Measurements from ENCODE around the gene PUM1.
A peak's percentile ranks its signal among the peaks of the same experiment; 100 is the strongest.

Gene PUM1

DNA sequence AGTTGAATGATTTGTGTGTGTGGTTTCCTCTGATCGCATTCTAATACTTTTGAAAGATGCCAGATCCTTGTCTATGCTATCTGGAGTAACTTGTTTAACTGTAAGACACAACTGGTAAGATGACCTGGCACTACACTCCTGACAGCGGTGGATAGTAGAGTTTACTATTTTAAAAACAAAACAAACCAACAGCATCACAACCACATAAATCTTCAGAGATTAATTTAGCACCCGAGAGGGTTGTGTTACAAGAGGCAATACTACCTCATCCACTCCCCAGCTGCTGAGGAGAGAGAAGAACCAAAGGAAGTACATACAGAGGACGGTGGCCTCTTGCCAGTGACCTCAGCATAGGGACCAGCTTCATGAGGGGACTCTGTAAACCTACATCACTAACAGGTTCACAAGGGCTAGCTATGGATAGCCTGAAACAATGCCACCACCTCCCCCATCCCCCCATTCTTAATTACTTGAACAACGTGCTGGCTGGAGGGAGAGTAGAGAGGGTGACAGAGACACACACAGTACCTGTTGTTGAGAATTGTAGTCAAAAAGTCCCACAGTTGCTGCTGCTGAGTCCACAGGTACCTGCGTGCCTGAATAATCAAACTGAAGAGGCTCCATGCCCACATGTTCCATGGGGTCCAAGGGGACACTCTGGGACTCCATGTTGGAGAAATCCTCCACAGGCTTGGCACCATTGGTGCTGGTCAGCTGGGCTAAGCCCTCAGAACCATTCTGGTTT is 73.5 kb downstream of the PUM1 start:
- DNase-seq, result no peak

GRCh38 chr1:30990591-30990990 is 74.9 kb downstream of the PUM1 start:
- peak; percentile 48 for DNase-seq

DNA sequence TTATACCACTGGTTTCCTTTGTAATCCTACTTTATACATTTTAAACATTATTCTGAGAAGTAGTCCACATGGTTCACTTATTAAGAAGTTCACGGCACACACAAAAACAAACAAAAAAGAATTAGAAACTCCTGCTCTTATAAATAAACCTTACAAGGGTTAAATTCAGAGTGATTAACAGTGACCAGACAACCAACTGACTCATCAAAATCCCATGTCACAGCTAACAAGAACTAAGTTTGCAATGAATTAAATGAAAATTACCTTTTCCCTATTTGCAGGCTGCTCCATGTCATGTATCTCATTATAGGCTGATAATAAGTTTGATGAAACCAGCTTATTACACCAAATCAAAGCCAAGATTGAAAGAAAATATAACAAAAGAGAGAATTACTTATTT is 77.5 kb downstream of the PUM1 start:
- DNase-seq, result peak; percentile 28

DNA sequence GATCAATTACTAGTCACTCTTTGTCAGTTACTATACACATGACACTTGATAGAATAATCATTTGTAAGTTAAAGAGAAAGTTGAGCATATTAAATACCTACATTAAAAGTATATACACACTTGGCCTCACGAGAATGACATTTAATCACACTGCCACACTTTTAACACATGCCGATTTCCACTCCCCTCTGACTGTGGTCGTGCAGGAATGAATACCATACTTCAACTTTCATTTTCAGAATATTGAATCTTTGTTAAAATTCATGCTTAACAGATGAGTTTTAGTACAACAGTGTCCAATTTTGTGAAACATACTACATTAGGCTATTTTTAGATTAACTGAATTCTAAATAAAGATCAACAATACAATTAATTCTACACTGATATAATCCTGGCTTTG is 78.8 kb downstream of the PUM1 start:
- peak; percentile 34 for DNase-seq

- DNase-seq, result no peak
These were observed 80.5 kb downstream of the PUM1 start for GRCh38 chr1:30984991-30985503.

DNA sequence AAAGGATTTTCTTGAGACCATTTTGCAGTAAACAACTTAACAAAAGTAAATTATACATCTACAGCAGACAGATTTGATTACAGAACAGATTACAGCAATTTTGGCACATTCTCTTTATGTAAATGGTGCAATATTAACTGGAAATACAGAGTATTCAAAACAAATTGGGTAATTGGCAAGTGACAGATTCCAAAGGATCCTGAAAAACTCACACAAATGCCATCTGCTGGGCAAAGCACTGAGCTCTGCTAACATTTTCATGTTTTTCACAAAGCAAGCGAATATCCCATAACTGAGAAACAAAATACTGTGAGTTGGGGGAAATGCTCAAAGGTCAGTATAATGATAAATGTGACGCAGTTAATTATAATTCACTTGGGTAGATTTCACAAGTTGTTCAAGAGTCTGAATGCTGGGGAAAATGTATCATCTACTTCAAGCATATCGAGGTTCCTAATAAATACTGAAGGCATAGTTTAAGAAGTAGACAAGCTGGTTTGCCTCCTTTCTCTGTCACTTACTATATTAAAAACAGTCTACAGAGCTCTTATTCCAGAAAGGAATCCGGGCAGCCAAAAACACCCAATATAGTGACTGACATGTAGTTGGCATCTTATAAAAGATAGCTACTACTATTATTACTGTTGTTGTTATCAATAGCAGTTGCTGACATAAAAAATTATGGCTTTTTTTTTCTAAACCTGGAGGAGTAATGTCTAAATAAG is 81.2 kb downstream of the PUM1 start:
- no peak for DNase-seq

GRCh38 chr1:30982937-30983336 is 82.6 kb downstream of the PUM1 start:
- no peak for DNase-seq

- no peak for DNase-seq
These were observed 83.1 kb downstream of the PUM1 start for GRCh38 chr1:30982431-30982830.

DNA sequence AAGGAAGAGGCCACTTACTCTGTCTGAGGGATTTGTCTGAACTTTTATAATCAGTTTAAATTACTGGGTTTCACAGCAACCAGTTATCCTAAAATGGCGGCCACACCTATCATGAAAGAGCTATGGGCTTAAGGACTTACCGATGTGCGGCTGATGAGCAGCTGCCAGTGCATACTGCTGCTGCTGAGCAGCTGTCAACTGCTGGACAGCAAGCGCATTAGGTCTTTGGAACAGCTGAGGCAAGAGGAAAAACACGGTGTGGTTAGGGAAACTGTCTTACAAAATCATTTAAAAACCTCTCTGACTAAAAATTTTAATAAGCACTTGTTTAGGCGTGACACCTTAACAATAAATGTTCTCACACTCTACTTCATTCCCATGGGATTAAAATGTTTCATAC is 84.3 kb downstream of the PUM1 start:
- DNase-seq, result no peak

- DNase-seq, result no peak
These were observed 88.0 kb downstream of the PUM1 start for GRCh38 chr1:30977511-30977910.

DNA sequence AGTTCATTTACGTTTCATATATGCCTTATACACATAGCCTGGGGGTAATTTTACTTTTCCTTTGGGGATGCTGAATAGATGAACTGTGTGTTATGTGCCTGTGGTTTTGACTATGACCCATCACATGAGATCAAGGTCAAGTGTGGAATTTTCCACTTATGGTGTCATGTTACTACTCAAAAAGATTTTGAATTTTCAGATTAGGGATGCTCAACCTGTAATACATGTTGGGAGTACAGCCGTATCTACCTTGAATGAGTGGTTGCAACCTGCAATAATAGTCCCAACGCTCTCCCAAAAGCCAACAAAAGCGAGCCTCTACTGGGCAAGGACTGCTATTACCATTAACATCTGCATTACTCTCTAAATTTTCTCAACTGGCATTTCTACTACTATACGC is 88.4 kb downstream of the PUM1 start:
- DNase-seq, result peak; percentile 49

DNA sequence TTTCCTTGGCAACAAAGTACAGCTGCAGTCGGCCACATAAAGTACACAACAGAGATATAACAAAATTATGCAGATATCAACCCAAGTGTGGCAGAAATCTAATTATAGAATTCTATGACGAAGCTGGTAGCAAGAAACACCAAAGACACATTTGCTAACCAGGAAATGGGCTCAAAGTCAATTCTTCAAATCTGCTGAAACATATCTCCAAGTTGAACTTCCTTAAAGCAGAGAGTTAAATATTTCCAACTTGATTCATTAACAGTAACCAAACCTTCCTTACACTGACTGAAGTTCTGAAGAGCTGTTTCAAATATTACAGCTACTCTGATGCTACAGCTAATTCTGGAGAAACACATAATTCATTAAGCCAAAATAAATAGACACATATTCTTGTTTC is 89.4 kb downstream of the PUM1 start:
- peak; percentile 78 for DNase-seq

DNA sequence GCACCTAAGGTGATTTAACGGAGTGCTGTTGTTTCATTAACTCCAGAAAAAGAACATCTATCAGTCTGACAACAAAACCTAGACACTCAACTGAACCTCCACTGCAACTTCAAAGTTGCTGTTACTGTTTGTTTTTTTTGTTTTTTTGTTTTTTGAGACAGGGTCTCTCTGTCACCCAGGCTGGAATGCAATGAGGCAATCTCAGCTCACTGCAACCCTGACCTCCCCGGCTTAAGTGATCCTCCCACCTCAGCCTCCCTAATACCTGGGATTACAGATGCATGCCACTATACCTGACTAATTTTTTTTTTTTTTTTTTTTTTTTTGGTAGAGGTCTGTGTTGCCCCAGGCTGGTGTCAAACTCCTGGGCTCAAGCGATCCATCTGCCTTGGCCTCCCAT is 90.3 kb downstream of the PUM1 start:
- DNase-seq, result no peak

GRCh38 chr1:30974536-30974935 is 91.0 kb downstream of the PUM1 start:
- no peak for DNase-seq

DNA sequence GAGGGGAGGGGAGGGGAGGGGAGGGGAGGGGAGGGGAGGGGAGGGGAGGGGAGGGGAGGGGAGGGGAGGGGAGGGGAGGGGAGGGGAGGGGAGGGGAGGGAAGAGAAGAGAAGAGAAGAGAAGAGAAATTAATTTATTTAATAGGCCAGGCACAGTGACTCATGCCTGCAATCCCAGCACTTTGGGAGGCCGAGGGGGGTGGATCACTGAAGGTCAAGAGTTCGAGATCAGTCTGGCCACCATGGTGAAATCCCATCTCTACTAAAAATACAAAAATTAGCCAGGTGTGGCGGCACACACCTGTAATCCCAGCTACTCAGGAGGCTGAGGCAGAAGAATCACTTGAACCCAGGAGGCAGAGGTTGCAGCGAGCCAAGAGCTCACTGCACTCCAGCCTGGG is 93.2 kb downstream of the PUM1 start:
- DNase-seq, result peak; percentile 27

- no peak for DNase-seq
These were observed 94.0 kb downstream of the PUM1 start for GRCh38 chr1:30971496-30971895.

DNA sequence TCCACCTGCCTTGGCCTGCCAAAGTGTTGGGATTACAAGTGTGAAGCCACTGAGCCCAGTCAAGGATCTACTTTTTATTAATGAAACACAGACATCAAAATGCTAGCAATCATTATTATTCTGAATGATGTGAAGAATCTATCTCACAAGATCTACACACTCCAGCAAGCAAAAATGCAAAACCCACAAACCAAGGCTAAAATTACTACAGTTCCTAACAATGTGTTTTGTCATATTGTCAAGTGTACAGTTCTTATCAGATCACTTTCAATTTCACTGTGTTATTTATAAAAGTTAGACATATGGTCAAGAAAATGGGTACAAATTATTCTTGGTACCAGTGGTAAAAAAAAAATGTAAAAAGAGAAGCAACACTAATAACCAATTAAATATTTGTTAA is 95.6 kb downstream of the PUM1 start:
- no peak for DNase-seq

- no peak for DNase-seq
These were observed 97.1 kb downstream of the PUM1 start for GRCh38 chr1:30968220-30968971.

DNA sequence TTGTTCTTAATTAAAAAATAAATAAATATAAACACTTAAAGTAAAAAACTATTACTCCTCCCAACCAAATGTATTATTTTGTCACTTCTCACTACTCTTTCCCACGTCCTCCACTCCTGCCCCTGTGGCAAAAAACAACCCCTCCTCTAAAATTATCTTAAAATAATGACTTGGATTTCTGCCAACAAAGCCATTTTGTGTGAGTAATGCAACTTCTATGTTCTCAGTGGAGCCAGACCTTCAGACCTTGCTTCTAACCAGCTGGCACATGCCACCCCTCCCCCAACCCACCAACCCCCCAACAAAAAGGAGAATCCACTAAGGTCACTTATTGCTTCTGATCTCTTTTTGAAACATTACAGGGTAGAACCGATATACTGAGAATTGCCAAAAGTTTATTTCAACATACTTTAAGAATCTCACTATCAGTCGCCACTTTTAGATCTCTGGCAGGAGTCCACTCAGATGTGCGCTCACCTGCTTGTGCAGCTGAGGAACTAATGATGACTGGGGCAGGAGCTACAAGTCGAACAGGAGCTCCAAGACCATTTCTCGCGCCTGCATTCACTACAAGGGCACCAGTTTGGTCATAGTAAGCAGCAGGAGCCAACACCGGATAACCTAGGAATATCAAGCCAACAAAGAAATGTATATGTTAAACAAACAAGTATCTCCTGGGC is 98.7 kb downstream of the PUM1 start:
- DNase-seq, result peak; percentile 74

DNA sequence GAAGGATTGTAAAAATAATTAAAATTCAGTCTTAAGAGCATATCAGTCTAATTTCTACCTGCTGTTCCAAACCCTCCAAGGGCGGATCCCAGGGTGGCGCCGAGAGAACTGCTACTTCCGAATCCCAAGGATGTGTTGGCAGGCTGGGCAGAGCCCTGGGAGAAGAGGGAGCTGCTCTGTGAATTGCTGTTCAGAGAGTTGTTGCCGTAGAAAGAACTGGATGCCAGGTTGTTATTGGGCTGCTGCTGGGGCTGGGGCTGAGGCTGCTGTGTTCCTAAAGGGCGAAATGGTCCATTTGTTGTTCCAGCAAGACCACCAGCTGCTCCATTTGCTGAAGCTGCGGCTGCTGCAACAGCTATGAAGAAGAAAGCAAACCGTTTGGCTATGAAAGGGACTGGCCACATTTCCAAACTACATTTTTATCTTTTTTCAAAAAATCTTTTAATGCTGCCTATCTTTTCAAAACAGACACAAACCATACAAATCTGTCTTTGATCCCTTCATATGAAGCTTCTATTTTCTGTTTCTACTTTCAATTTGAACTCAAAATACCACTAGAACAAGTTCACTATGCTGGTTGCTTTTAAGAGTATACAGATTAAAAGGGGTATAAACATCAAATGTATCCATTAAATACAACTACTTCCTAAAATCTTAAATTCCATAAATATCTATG is 99.5 kb downstream of the PUM1 start:
- no peak for DNase-seq

- no peak for DNase-seq
These were observed 100.8 kb downstream of the PUM1 start for GRCh38 chr1:30964706-30965105.
